IPS-18a (cell line): ENCODE data around the gene MTNR1A.

ENCODE experiments used
- H3K27ac ChIP-seq: one replicate; pipeline ENCODE4 v1.5.1; 2013; ENCODE audit warnings: low read length
- H3K27me3 ChIP-seq: one replicate; pipeline ENCODE4 v1.6.1; 2013; ENCODE audit warnings: mild to moderate bottlenecking, low read length; ENCODE audit not compliant: control insufficient read depth, insufficient read depth
- H3K36me3 ChIP-seq: one replicate; pipeline ENCODE4 v1.6.1; 2013; ENCODE audit warnings: low read depth, low read length; ENCODE audit not compliant: control insufficient read depth
- H3K4me1 ChIP-seq: one replicate; pipeline ENCODE4 v1.6.1; 2013; ENCODE audit warnings: low read depth, low read length; ENCODE audit not compliant: control insufficient read depth
- H3K4me3 ChIP-seq: one replicate; pipeline ENCODE4 v1.5.1; 2013; ENCODE audit warnings: low read length
- H3K9ac ChIP-seq: one replicate; pipeline ENCODE4 v1.6.1; 2013; ENCODE audit warnings: mild to moderate bottlenecking, low read length, moderate library complexity
- H3K9me3 ChIP-seq: one replicate; pipeline ENCODE4 v1.6.1; 2013; ENCODE audit warnings: low read depth, low read length; ENCODE audit not compliant: control insufficient read depth

Gene MTNR1A

GRCh38 chr4:186588503-186588902, 33.1 kb upstream of the MTNR1A start:
- Histone ChIP-seq H3K9me3 (no peaks in the 10 kb centered on the region), H3K27me3 (no peaks in the 10 kb centered on the region), H3K36me3 (peaks cover 46% of the 10 kb centered on the region), H3K4me3 (no peak overlapping the region), H3K27ac (no peak overlapping the region), H3K9ac (no peak overlapping the region), H3K4me1 (no peaks in the 10 kb centered on the region)

- H3K27me3 ChIP-seq = no peaks in the 10 kb centered on the region
- H3K27ac ChIP-seq = no peak overlapping the region
- H3K4me3 ChIP-seq = no peak overlapping the region
- no peak overlapping the region for H3K9ac ChIP-seq
- peaks cover 40% of the 10 kb centered on the region for H3K36me3 ChIP-seq
- H3K9me3 ChIP-seq = no peaks in the 10 kb centered on the region
- no peaks in the 10 kb centered on the region for H3K4me1 ChIP-seq
These were observed 32.1 kb upstream of the MTNR1A start for GRCh38 chr4:186587416-186588018.

GRCh38 chr4:186586205-186586604, 30.8 kb upstream of the MTNR1A start:
- Histone ChIP-seq H3K9me3 (no peaks in the 10 kb centered on the region), H3K36me3 (peaks cover 40% of the 10 kb centered on the region), H3K27me3 (no peaks in the 10 kb centered on the region), H3K4me3 (no peak overlapping the region), H3K9ac (no peak overlapping the region), H3K4me1 (no peaks in the 10 kb centered on the region), H3K27ac (no peak overlapping the region)

GRCh38 chr4:186584912-186585311, 29.5 kb upstream of the MTNR1A start:
- H3K9me3 ChIP-seq = no peaks in the 10 kb centered on the region
- H3K9ac ChIP-seq = no peak overlapping the region
- H3K27me3 ChIP-seq = no peaks in the 10 kb centered on the region
- H3K36me3 ChIP-seq = peaks cover 30% of the 10 kb centered on the region
- no peak overlapping the region for H3K27ac ChIP-seq
- no peak overlapping the region for H3K4me3 ChIP-seq
- H3K4me1 ChIP-seq = no peaks in the 10 kb centered on the region

GRCh38 chr4:186581421-186581820, 26.1 kb upstream of the MTNR1A start:
- H3K4me3 ChIP-seq = no peak overlapping the region
- H3K9ac ChIP-seq = no peak overlapping the region
- H3K4me1 ChIP-seq = no peaks in the 10 kb centered on the region
- no peak overlapping the region for H3K27ac ChIP-seq
- H3K9me3 ChIP-seq = no peaks in the 10 kb centered on the region
- H3K36me3 ChIP-seq = peaks cover 15% of the 10 kb centered on the region
- no peaks in the 10 kb centered on the region for H3K27me3 ChIP-seq

GRCh38 chr4:186580669-186581068, 25.3 kb upstream of the MTNR1A start:
- Histone ChIP-seq H3K27me3 (no peaks in the 10 kb centered on the region), H3K4me3 (no peak overlapping the region), H3K9ac (no peak overlapping the region), H3K27ac (no peak overlapping the region), H3K4me1 (no peaks in the 10 kb centered on the region), H3K36me3 (peaks cover 9% of the 10 kb centered on the region), H3K9me3 (no peaks in the 10 kb centered on the region)

- H3K27me3 ChIP-seq = no peaks in the 10 kb centered on the region
- H3K36me3 ChIP-seq = no peaks in the 10 kb centered on the region
- no peaks in the 10 kb centered on the region for H3K4me1 ChIP-seq
- no peak overlapping the region for H3K27ac ChIP-seq
- H3K9me3 ChIP-seq = no peaks in the 10 kb centered on the region
- H3K9ac ChIP-seq = no peak overlapping the region
- no peak overlapping the region for H3K4me3 ChIP-seq
These were observed 15.0 kb upstream of the MTNR1A start for GRCh38 chr4:186570193-186570996.

- Histone ChIP-seq H3K9me3 (no peaks in the 10 kb centered on the region), H3K9ac (no peak overlapping the region), H3K4me1 (no peaks in the 10 kb centered on the region), H3K4me3 (no peak overlapping the region), H3K36me3 (no peaks in the 10 kb centered on the region), H3K27ac (no peak overlapping the region), H3K27me3 (no peaks in the 10 kb centered on the region)
These were observed 14.3 kb upstream of the MTNR1A start for GRCh38 chr4:186569533-186570192.

- H3K27ac ChIP-seq = no peak overlapping the region
- H3K4me3 ChIP-seq = no peak overlapping the region
- H3K9ac ChIP-seq = no peak overlapping the region
- no peaks in the 10 kb centered on the region for H3K27me3 ChIP-seq
- no peaks in the 10 kb centered on the region for H3K36me3 ChIP-seq
- no peaks in the 10 kb centered on the region for H3K9me3 ChIP-seq
- no peaks in the 10 kb centered on the region for H3K4me1 ChIP-seq
These were observed 10.7 kb upstream of the MTNR1A start for GRCh38 chr4:186566068-186566467.

GRCh38 chr4:186563761-186564160, 8.4 kb upstream of the MTNR1A start:
- H3K27me3 ChIP-seq = no peaks in the 10 kb centered on the region
- no peak overlapping the region for H3K27ac ChIP-seq
- no peaks in the 10 kb centered on the region for H3K9me3 ChIP-seq
- H3K4me1 ChIP-seq = no peaks in the 10 kb centered on the region
- no peak overlapping the region for H3K9ac ChIP-seq
- no peak overlapping the region for H3K4me3 ChIP-seq
- no peaks in the 10 kb centered on the region for H3K36me3 ChIP-seq

- Histone ChIP-seq H3K4me3 (no peak overlapping the region), H3K27me3 (no peaks in the 10 kb centered on the region), H3K9ac (no peak overlapping the region), H3K4me1 (no peaks in the 10 kb centered on the region), H3K27ac (no peak overlapping the region), H3K9me3 (no peaks in the 10 kb centered on the region), H3K36me3 (no peaks in the 10 kb centered on the region)
These were observed 6.4 kb upstream of the MTNR1A start for GRCh38 chr4:186561748-186562147.
